Right lobe of liver (tissue), 6 donors: ENCODE measurements around the gene ODAD2. TPM values are rescaled to one million over a fixed set of nuclear protein-coding genes. Genes with fewer than 3 reads are reported as not detected.

Experiments
- ATAC-seq, 4 donors: fragments of 200-7000 bp; cut with Tn5 transposase; one replicate each; pipeline ENCODE4 v1.9.1; 2020; ENCODE audit warnings: mild to moderate bottlenecking in 4 of 4, moderate library complexity in 4 of 4
- DNase-seq, 3 donors: peaks; one replicate each; pipeline ENCODE4 v3.0.0-alpha.2; 2020
- H3K27ac ChIP-seq, 3 donors: fragments of 200-600 bp; one replicate each; pipeline ENCODE4 v1.8.0; 2022
- H3K27me3 ChIP-seq, 2 donors: fragments of 200-600 bp; one replicate each; pipeline ENCODE4 v1.8.0; 2022
- H3K36me3 ChIP-seq, 4 donors: fragments of 200-600 bp; sonication (generic) in 1 of 4; one replicate each; pipeline versions ENCODE4 v1.5.1 to v1.8.0; 2017 to 2022; ENCODE audit warnings: control low read depth in 1 of 4
- H3K4me1 ChIP-seq, 4 donors: fragments of 200-600 bp; sonication (generic) in 1 of 4; one replicate each; pipeline versions ENCODE4 v1.5.1 to v1.8.0; 2017 to 2022; ENCODE audit warnings: control low read depth in 1 of 4
- H3K4me3 ChIP-seq, 3 donors: fragments of 200-600 bp; one replicate each; pipeline ENCODE4 v1.8.0; 2022
- H3K9me3 ChIP-seq, 4 donors: fragments of 200-600 bp; sonication (generic) in 1 of 4; one replicate each; pipeline versions ENCODE4 v1.5.1 to v1.8.0; 2017 to 2022; ENCODE audit warnings: control low read depth in 1 of 4
- CTCF ChIP-seq, 4 donors: fragments of 200-600 bp in 3 of 4; fragments of 450-650 bp in 1 of 4; IDR thresholded peaks; one replicate each; pipeline versions ENCODE4 v1.5.1 to v1.8.0; 2016 to 2022; ENCODE audit warnings: antibody characterized with exemption in 4 of 4, mild to moderate bottlenecking in 2 of 4
- POLR2A ChIP-seq: fragments of 450-650 bp; IDR thresholded peaks from one replicate; pipeline ENCODE4 v1.6.1; 2017; ENCODE audit warnings: antibody characterized with exemption, mild to moderate bottlenecking
- WGBS: methylation state at CpG from one replicate; pipeline ENCODE4 v1.1.6; 2018; ENCODE audit warnings: low coverage, low lambda C conversion rate; ENCODE audit not compliant: insufficient coverage; ENCODE audit errors: missing lambda C conversion rate; 5-methylcytosine and 5-hydroxymethylcytosine counted together
- intact Hi-C, 2 donors: fragments of 100-400 bp; cut with DNase I; formaldehyde crosslinking; loops; one replicate each; pipeline versions ENCODE4 v1.11.2 to v1.14.1; 2022
- total RNA-seq, 6 experiments: library from RNA; depleted of rRNA in 2 of 6; stranded (reverse); fragments of >200 nt in 2 of 6; fragmentation: NEBNext Ultra II Directional in 3 of 6; extraction: Animal tissue kit (Norgen Biotek cat#: 25700) in 3 of 6; gene quantifications; one replicate each; pipeline versions ENCODE4 v1.1.0 to v1.2.4, GENCODE V29; 2016 to 2023
- donor health status: DM: no; HTN: yes; CAD: no.
- donor health status: DM: no; HTN: no; CAD: no.
- donor health status: DM: no; HTN: no; CAD: no.
- donor health status: DM: no; HTN: yes; CAD: no.
- donor health status: DM: no; HTN: yes; CAD: no.

The ODAD2 gene
- total RNA-seq, 6 experiments from 2014 or later = 0.44 to 0.81 (median 0.55) TPM; not detected in 3

GRCh38 chr10:27857616-27858015, 141.3 kb downstream of the ODAD2 start:
- no peak for DNase-seq
- intact Hi-C loops = no loop called here
- no peak for TF ChIP-seq POLR2A
- Histone ChIP-seq H3K4me1 (no peaks in the 10 kb centered on the region), H3K27ac (no peak overlapping the region), H3K9me3 (no peaks in the 10 kb centered on the region), H3K4me3 (no peak overlapping the region), H3K36me3 (no peaks in the 10 kb centered on the region), H3K27me3 (no peaks in the 10 kb centered on the region)
- WGBS = 26% methylated on average over 8 of the region's 8 CpGs
- ATAC-seq = no peak

GRCh38 chr10:27844223-27844622, 154.7 kb downstream of the ODAD2 start:
- WGBS = 55% methylated on average over 1 of the region's 1 CpG
- TF ChIP-seq POLR2A (no peak), CTCF (IDR thresholded peaks at IDR 0.05) (no peak)
- intact Hi-C loops = no loop called here
- no peaks in the 10 kb centered on the region for H3K27me3 ChIP-seq
- H3K4me3 ChIP-seq = no peak overlapping the region
- peak; percentile 37 to 66 (median 54) for ATAC-seq
- no peaks in the 10 kb centered on the region for H3K36me3 ChIP-seq
- H3K9me3 ChIP-seq = peaks cover 0 to 4% (median 0%) of the 10 kb centered on the region in 4 donors
- DNase-seq = no peak
- no peaks in the 10 kb centered on the region for H3K4me1 ChIP-seq
- no peak overlapping the region for H3K27ac ChIP-seq

GRCh38 chr10:27838901-27839300, 160.0 kb downstream of the ODAD2 start:
- Histone ChIP-seq H3K27me3 (no peaks in the 10 kb centered on the region), H3K4me1 (no peaks in the 10 kb centered on the region), H3K36me3 (no peaks in the 10 kb centered on the region), H3K27ac (no peak overlapping the region), H3K9me3 (no peaks in the 10 kb centered on the region), H3K4me3 (no peak overlapping the region)
- DNase-seq (no peak), ATAC-seq (no peak)
- intact Hi-C loops = no loop called here
- TF ChIP-seq POLR2A (no peak), CTCF (IDR thresholded peaks at IDR 0.05) (no peak)
- 54% methylated on average over 8 of the region's 8 CpGs for WGBS

GRCh38 chr10:27838361-27838760, 160.5 kb downstream of the ODAD2 start:
- Histone ChIP-seq H3K4me1 (no peaks in the 10 kb centered on the region), H3K4me3 (no peak overlapping the region), H3K27me3 (no peaks in the 10 kb centered on the region), H3K27ac (no peak overlapping the region), H3K9me3 (no peaks in the 10 kb centered on the region), H3K36me3 (no peaks in the 10 kb centered on the region)
- ATAC-seq (no peak), DNase-seq (no peak)
- intact Hi-C loops = no loop called here
- TF ChIP-seq CTCF (IDR thresholded peaks at IDR 0.05) = no peak
- TF ChIP-seq POLR2A = no peak
- WGBS = 40% methylated on average over 4 of the region's 4 CpGs

GRCh38 chr10:27834476-27834875, 164.4 kb downstream of the ODAD2 start:
- H3K4me3 ChIP-seq = no peak overlapping the region
- H3K27ac ChIP-seq = no peak overlapping the region
- no peaks in the 10 kb centered on the region for H3K27me3 ChIP-seq
- TF ChIP-seq CTCF (IDR thresholded peaks at IDR 0.05) (no peak), POLR2A (no peak)
- H3K36me3 ChIP-seq = no peaks in the 10 kb centered on the region
- WGBS = 21% methylated on average over 3 of the region's 3 CpGs
- DNase-seq = no peak
- ATAC-seq = no peak
- no peaks in the 10 kb centered on the region for H3K9me3 ChIP-seq
- intact Hi-C loops = no loop called here
- no peaks in the 10 kb centered on the region for H3K4me1 ChIP-seq
